Mesendoderm (in vitro differentiated cells): ENCODE measurements around the gene ZNF641.

ENCODE experiments used
- DNase-seq: peaks from one replicate; pipeline ENCODE4 v3.0.0; 2013
- H2AK5ac ChIP-seq: 2 replicates; pipeline ENCODE4 v1.6.1; 2013; ENCODE audit warnings: low read length, inconsistent platforms
- H2BK120ac ChIP-seq: 2 replicates; pipeline ENCODE4 v1.6.1; 2013; ENCODE audit warnings: low read depth, mild to moderate bottlenecking, low read length, moderate library complexity, mixed read lengths
- H2BK15ac ChIP-seq: replicated peaks from 2 replicates; pipeline ENCODE4 v1.6.1; 2013; ENCODE audit warnings: low read depth, mild to moderate bottlenecking, moderate library complexity
- H2BK5ac ChIP-seq: 2 replicates; pipeline ENCODE4 v1.6.1; 2013; ENCODE audit warnings: low read length, inconsistent platforms
- H3K18ac ChIP-seq: 2 replicates; pipeline ENCODE4 v1.6.1; 2013; ENCODE audit warnings: mild to moderate bottlenecking, low read length, mixed read lengths
- H3K23ac ChIP-seq: one replicate; pipeline ENCODE4 v1.6.1; 2013; ENCODE audit warnings: low read length
- H3K27ac ChIP-seq: 2 replicates; pipeline ENCODE4 v1.5.1; 2013; ENCODE audit warnings: low read depth, mild to moderate bottlenecking, inconsistent platforms, low read length, moderate library complexity
- H3K27me3 ChIP-seq: 2 replicates; pipeline ENCODE4 v1.6.1; 2013; ENCODE audit warnings: low read length, control low read depth, mild to moderate bottlenecking, inconsistent platforms; ENCODE audit not compliant: insufficient read depth, poor library complexity
- H3K36me3 ChIP-seq: 2 replicates; pipeline ENCODE4 v1.6.1; 2013; ENCODE audit warnings: low read length, inconsistent platforms; ENCODE audit not compliant: control insufficient read depth, insufficient read depth
- H3K4ac ChIP-seq: one replicate; pipeline ENCODE4 v1.6.1; 2013; ENCODE audit warnings: low read depth, mild to moderate bottlenecking, low read length, moderate library complexity
- H3K4me1 ChIP-seq: 2 replicates; pipeline ENCODE4 v1.6.1; 2013; ENCODE audit warnings: low read depth, low read length, inconsistent platforms; ENCODE audit not compliant: control insufficient read depth
- H3K4me2 ChIP-seq: 2 replicates; pipeline ENCODE4 v1.6.1; 2013; ENCODE audit warnings: low read length
- H3K4me3 ChIP-seq: 2 replicates; pipeline ENCODE4 v1.5.1; 2013; ENCODE audit warnings: mild to moderate bottlenecking, low read length
- H3K56ac ChIP-seq: one replicate; pipeline ENCODE4 v1.6.1; 2013; ENCODE audit warnings: low read length
- H3K79me1 ChIP-seq: 2 replicates; pipeline ENCODE4 v1.6.1; 2013; ENCODE audit warnings: low read length, inconsistent platforms
- H3K79me2 ChIP-seq: 2 replicates; pipeline ENCODE4 v1.6.1; 2013; ENCODE audit warnings: mild to moderate bottlenecking, low read length; ENCODE audit not compliant: control insufficient read depth, insufficient read depth
- H3K9ac ChIP-seq: 2 replicates; pipeline ENCODE4 v1.6.1; 2013; ENCODE audit warnings: low read length, inconsistent platforms
- H4K5ac ChIP-seq: one replicate; pipeline ENCODE4 v1.6.1; 2013; ENCODE audit warnings: low read length
- H4K8ac ChIP-seq: one replicate; pipeline ENCODE4 v1.6.1; 2013; ENCODE audit warnings: low read depth, mild to moderate bottlenecking, control low read depth, low read length, moderate library complexity
- WGBS: extraction: QIAGEN DNeasy Blood & Tissue Kit; methylation state at CpG from one replicate; pipeline ENCODE4 v1.1.7; 2013; ENCODE audit warnings: low lambda C conversion rate, missing lambda C conversion rate; ENCODE audit not compliant: insufficient coverage; ENCODE audit errors: extremely low coverage; 5-methylcytosine and 5-hydroxymethylcytosine counted together

ZNF641 gene

GRCh38 chr12:48302161-48302911, 48.4 kb downstream of the ZNF641 start:
- Histone ChIP-seq H3K27me3 (no peaks in the 10 kb centered on the region), H2BK5ac (no peak overlapping the region), H2BK120ac (no peak overlapping the region), H3K4me3 (no peak overlapping the region), H2BK15ac (no peak overlapping the region), H3K23ac (no peak overlapping the region), H3K18ac (no peak overlapping the region), H3K4me1 (no peaks in the 10 kb centered on the region), H3K79me2 (no peaks in the 10 kb centered on the region), H4K8ac (no peak overlapping the region), H3K36me3 (no peaks in the 10 kb centered on the region), H3K4me2 (no peak overlapping the region), H3K4ac (no peak overlapping the region), H3K27ac (no peak overlapping the region), H3K56ac (no peak overlapping the region), H3K9ac (no peak overlapping the region), H3K79me1 (no peaks in the 10 kb centered on the region), H4K5ac (no peak overlapping the region), H2AK5ac (no peak overlapping the region)
- DNase-seq: no peak
- WGBS: no CpG with 5 or more reads among the region's 2 CpGs

GRCh38 chr12:48300774-48301173, 49.9 kb downstream of the ZNF641 start:
- Histone ChIP-seq H3K79me1 (no peaks in the 10 kb centered on the region), H3K4ac (no peak overlapping the region), H3K56ac (no peak overlapping the region), H3K36me3 (no peaks in the 10 kb centered on the region), H3K79me2 (no peaks in the 10 kb centered on the region), H3K4me3 (no peak overlapping the region), H2AK5ac (no peak overlapping the region), H2BK15ac (no peak overlapping the region), H3K9ac (no peak overlapping the region), H4K5ac (no peak overlapping the region), H3K23ac (no peak overlapping the region), H3K18ac (no peak overlapping the region), H3K4me2 (no peak overlapping the region), H3K27ac (no peak overlapping the region), H3K27me3 (no peaks in the 10 kb centered on the region), H3K4me1 (no peaks in the 10 kb centered on the region), H2BK120ac (no peak overlapping the region), H2BK5ac (no peak overlapping the region), H4K8ac (no peak overlapping the region)
- DNase-seq: no peak
- WGBS: no CpG with 5 or more reads among the region's 1 CpG

GRCh38 chr12:48296586-48297282, 54.0 kb downstream of the ZNF641 start:
- whole genome bisulfite sequencing: no CpG with 5 or more reads among the region's 30 CpGs
- peak; percentile 93 for DNase-seq
- no peak overlapping the region for H3K27ac ChIP-seq

GRCh38 chr12:48292040-48292439, 58.7 kb downstream of the ZNF641 start:
- Histone ChIP-seq H3K79me1 (no peaks in the 10 kb centered on the region), H3K23ac (no peak overlapping the region), H3K18ac (no peak overlapping the region), H2AK5ac (no peak overlapping the region), H3K27me3 (no peaks in the 10 kb centered on the region), H4K8ac (no peak overlapping the region), H3K27ac (no peak overlapping the region), H2BK5ac (no peak overlapping the region), H3K4me1 (no peaks in the 10 kb centered on the region), H3K79me2 (no peaks in the 10 kb centered on the region), H4K5ac (no peak overlapping the region), H3K56ac (no peak overlapping the region), H2BK15ac (no peak overlapping the region), H3K4me2 (no peak overlapping the region), H3K36me3 (no peaks in the 10 kb centered on the region), H3K4ac (no peak overlapping the region), H3K9ac (no peak overlapping the region), H2BK120ac (no peak overlapping the region), H3K4me3 (no peak overlapping the region)
- no CpG with 5 or more reads among the region's 2 CpGs for WGBS
- no peak for DNase-seq

More at GRCh38 chr12:48296586-48297282, 54.0 kb downstream of the ZNF641 start:
- Histone ChIP-seq H2BK15ac (no peak overlapping the region), H3K79me2 (no peaks in the 10 kb centered on the region), H3K36me3 (no peaks in the 10 kb centered on the region), H4K8ac (no peak overlapping the region), H3K4me3 (peak overlapping the region; percentile 2), H3K4me2 (peak overlapping the region; percentile 17), H2BK5ac (no peak overlapping the region), H3K79me1 (no peaks in the 10 kb centered on the region), H2AK5ac (no peak overlapping the region), H3K56ac (peak overlapping the region; percentile 6), H2BK120ac (no peak overlapping the region), H3K27me3 (no peaks in the 10 kb centered on the region), H3K9ac (peak overlapping the region; percentile 25), H3K4me1 (no peaks in the 10 kb centered on the region), H3K23ac (no peak overlapping the region), H3K18ac (no peak overlapping the region), H4K5ac (no peak overlapping the region), H3K4ac (no peak overlapping the region)

GRCh38 chr12:48291511-48291910, 59.2 kb downstream of the ZNF641 start:
- H3K79me2 ChIP-seq: no peaks in the 10 kb centered on the region
- H3K9ac ChIP-seq: no peak overlapping the region
- H4K8ac ChIP-seq: no peak overlapping the region
- H2BK15ac ChIP-seq: no peak overlapping the region
- no peak overlapping the region for H3K18ac ChIP-seq
- H2BK5ac ChIP-seq: no peak overlapping the region
- peak; percentile 18 for DNase-seq
- no peak overlapping the region for H3K23ac ChIP-seq
- H2BK120ac ChIP-seq: no peak overlapping the region
- H3K27ac ChIP-seq: no peak overlapping the region
- no peak overlapping the region for H3K4ac ChIP-seq
- H3K4me2 ChIP-seq: no peak overlapping the region
- H3K27me3 ChIP-seq: no peaks in the 10 kb centered on the region
- no peak overlapping the region for H3K56ac ChIP-seq
- no peak overlapping the region for H4K5ac ChIP-seq
- no peaks in the 10 kb centered on the region for H3K4me1 ChIP-seq
- WGBS: no CpG with 5 or more reads among the region's 2 CpGs
- H3K79me1 ChIP-seq: no peaks in the 10 kb centered on the region
- H3K36me3 ChIP-seq: no peaks in the 10 kb centered on the region
- H2AK5ac ChIP-seq: no peak overlapping the region
- no peak overlapping the region for H3K4me3 ChIP-seq
